NCI-H128 (cell line): Measurements from ENCODE around the gene BATF.

Experiments used
- DNase-seq: peaks from one replicate; lab custom pipeline; 2025; ENCODE audit not compliant: unreplicated experiment; lab: John Stamatoyannopoulos, UW

BATF gene

DNA sequence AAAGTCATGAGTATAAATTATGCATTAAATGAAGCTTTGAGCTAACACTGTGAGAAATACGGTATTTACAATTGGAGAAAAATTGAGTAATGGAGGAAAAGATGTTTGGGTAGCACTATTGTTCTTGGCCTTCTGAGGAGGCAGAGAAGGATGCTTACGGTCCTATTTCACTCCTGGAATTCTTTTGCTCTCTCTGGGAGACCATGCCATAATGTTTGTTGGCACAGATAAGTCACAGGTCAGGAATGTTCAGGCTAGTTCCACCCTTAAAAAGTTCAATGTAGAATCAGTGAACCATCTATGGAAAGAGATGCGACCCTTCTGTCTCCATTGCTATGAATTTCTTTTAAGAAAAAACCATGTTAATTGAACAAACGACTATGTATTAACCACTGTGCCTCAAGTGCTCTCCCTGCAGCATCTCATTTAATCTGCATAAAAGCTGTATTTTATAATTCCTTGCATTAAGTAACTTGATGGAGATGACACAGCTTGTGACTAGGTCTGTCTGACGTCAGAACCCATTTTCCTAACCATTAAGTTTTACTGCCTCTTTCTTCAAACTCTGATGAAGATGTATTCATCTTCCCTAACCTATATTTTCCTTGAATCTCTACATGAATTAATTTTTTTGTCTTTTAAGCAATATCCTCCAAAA is 9.5 kb downstream of the BATF start:
- DNase-seq: no peak

DNA sequence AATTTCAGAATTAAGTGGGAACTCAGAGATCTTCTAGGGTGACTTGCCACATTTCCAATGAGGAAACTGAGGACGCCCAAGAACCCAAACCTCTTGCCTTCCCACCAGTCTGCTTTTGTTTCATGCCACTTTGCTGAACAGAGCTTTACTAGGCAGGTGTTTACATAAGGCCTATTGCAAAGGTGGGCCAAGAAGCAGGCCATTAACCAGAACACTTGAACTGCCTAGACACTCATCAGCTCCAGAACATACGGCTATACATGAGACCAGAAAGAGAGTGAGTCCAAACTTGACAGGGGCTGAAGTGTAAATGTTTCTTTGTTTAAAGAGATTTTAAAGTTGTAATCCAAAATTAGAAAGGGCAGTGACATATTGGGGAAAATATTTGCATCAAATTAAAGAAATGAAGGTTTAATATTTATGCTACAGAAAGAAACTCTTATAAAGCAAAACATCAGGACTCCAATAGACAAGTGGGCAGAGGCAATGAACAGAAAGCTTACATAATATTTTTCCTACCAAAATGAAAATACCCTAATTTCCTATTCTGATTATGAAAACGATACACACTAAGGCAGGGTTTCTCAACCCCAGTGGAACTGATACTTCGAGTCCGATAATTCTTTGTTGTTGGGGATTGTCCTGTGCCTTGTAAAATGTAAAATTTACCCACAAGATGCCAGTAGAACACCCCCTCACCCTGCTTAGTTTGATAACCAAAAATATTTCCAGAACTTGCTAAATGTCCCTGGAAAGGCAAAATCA is 11.7 kb downstream of the BATF start:
- DNase-seq: no peak

DNA sequence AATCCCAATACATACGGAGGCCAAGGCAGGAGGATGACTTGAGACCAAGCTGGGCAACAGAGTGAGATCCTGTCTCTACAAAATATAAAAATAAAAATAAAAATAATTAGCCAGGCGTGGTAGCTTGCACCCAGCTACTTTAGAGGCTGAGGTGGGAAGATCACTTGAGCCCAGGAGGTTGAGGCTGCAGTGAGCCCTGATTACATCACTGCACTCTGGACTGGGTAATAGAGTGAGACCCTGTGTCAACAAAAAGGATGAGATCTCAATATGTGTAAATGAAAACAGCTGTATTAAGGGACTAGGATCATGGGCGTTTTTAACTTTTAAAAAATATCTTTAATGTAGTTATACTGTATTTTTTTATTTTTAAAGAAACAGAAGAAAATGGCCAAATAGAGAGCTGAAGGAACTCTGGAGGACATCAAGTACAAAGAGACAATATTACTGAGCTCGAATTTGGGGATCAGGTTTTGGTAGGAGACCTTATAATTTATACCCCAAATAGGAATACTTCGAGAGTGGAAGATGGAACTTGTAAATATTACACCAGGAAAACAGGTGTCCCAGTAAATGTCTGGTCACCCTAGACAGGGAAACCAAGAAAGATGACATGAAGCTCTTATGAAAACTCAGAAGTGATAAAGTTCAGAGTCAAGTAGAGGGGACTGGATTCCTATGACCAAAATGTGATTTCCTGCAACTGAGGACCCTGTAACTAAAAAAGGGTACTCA is 13.1 kb downstream of the BATF start:
- DNase-seq: no peak

DNA sequence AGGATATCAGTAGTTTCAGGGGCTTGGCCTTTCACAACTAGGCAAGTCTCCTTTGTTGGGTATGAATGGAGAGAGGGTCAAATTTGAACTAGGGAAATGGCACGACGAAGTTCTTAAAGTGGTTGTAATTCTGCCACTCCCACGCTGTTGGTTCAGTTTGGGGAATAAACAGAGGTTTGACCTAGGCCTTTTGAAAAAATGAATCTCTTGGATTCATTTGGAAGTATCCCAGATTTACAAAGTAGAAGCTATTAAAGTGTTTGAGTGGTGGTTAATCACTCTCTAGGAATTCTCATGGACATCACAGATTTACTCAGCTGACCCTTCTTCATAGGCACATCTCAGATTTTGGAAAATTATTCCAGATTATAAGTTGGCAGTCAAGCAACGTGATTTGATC is 14.8 kb downstream of the BATF start:
- DNase-seq: no peak

DNA sequence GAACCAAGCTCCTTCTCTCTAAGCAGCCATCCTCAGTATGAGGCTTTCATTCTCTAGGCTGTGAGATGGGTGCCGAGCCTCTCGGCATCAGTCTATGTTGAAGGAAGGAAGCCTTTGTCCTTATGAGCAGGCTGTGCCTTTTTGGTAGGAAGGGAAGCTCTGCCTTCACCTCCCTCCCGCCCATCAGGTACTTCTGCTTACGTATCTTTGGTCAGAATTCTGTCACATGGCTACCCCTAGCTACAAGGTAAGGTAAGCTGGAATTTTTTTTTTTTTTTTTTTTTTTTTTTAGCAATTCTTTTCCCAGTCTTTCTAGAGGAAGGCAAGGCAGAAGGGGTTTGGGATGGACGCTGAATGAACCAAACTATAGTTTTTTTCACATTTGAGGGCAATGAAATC is 16.9 kb downstream of the BATF start:
- DNase-seq: no peak

DNA sequence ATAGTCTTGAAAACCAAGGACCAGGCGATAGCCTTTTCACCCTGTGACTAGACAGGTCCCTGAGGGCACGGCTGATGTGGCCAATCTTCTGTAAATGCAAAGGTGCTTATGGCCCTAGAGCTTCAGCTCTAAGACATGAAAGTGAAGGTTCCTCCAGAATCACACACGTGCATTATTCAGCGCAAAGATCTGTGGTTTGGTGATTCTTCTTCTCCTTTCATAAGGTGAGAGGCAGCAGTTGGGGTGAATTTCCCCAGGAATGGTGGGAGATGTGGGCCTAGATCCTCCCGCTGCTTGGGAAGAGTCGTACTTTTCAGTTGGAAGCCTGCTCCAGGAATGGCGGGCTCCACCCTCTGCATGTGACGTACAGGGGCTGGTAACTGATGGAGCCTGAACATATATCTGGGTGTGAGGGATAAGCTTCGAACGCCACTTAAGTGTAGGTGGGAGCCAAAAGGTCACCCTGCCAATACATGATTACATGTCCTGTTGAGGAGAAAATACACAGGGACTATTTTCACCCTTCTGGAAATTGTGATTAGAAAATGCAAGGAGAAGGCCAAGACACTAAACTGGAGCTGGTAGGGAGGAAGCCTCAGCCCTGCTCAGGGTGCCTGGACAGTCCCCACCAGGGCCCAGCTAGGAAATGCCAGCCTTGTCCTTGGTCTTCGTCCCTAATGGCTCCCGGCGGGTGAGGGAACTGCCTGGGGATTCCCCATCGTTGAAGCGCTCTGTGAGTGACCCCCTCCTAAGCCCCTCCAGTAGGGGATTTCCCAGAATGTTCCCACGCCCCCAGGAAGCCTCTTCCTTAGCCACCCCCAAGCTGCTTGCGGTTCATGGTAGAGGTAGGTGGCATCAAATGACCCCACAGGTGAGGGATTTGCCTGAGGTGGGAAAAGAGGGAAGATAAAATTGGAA is 17.6 kb downstream of the BATF start:
- no peak for DNase-seq

DNA sequence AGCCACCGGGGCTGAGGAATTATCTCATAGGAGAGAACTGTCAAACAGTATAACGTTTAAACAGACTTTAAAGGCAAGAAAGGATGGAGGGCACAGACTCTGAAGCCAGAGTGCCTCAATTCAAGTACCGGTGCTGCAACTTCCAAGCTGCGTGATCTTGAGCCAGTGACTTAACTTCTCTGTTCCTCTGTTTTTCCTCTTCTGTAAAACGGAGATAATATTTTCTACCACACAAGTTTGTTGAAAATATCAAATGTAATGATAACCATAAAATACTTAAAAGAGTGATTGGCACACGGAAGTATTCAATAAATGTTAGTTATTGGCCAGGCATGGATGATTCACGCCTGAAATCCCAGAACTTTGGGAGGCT is 18.2 kb downstream of the BATF start:
- DNase-seq: no peak

DNA sequence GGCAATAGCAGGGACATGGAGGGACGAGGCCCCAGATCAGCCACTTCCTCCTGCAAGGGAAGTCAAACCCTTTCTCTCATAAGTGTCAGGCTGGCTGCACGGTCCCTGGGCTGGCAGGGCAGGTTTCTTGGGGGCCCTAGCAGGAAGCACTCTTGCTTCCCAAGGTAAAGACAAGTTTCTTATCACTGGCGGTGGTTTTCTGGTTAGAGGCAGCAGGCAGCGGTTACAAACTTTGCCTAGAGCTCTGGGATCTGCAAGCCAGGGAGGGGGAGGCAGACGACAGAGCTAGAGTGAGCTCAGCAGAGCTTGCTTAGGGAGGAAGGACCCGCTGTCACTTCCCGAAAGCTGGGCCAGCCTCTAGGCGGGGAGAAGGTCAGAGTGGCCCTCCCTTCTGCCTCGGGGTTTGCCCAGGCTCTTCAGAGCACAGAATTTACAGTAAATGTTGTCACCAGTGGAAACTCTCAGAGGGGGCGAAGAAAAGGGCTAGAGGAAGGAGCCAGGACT is 20.4 kb downstream of the BATF start:
- no peak for DNase-seq

DNA sequence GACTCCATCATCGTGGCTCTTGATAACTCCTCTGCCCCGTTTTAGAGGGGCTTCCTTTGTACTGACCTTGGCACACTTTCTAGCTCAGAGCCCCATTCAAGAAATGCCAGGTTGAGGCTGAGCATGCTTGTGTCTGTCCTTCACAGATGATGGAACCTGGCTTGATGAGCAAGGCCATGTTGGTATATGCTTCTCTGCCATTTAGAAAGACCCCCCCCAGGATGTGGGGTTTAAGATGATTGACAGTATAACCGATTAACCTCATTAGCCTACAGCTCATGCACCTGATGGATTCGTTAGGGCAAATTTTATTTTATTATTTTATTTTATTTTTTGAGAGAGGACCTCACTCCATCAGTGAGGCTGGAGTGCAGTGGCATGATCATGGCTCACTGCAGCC is 21.0 kb downstream of the BATF start:
- no peak for DNase-seq

DNA sequence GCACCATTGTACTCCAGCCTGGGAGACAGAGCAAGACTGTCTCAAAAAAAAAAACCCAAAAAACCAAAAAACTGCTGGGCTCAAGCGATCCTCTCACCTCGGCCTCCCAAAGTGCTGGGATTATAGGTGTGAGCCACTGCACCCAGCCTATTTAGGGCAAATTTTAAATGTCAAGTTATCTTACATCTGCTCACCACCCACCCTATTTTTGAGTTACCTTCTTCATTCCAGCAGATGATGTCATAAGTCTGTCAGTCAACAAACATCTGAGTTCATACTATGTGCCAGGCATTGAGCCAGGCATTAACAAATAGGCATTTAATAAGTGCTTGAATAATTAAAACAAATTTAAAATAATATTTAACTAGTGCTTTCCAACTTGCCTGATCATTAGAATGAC is 21.5 kb downstream of the BATF start:
- DNase-seq: no peak

DNA sequence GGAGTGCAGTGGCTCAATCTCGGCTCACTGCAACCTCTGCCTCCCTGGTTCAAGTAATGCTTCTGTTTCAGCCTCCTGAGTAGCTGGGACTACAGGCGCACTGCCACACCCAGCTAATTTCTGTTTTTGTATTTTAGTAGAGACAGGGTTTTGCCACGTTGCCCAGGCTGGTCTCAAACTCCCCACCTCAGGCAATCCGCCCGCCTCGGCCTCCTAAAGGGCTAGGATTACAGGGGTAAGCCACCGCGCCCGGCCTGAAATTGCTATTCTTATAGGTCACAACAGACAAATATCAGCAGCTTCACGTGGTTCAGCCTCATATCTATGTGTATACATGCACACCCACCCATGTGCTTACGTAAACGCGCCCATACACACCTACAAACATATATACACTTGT is 23.6 kb downstream of the BATF start:
- no peak for DNase-seq

DNA sequence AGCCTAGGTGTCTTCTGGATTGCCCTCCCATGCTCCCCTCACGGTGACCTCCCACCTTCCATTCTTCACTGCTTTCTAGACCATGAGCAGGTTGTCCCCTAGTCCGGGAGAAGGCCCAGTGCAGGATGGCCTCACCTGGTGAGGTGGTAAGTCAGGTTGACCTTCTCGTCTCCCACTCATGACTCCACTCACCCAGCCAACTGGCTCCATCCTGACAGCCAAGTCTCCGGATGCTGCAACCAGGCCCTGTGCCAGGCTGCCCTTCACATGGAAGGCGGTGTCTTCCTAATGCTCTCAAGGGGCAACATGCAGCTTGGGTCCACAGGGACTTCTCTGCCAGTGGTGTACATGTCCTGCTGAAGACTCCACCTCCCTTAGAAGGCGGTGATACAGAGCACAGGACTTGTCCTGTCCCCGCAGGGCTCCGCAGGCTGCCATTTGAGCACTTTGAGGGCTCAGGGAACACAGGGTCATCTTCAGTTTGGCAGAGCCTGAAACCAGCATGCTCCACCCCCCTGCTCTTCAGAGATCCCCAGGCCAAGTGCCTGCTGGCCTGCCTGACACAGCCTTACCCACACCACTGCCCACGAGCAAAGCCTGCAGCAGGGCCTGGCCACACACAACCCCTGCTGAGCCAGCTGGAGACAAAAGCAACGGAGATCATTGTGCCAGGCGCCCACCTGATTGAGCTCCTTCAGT is 25.4 kb downstream of the BATF start:
- no peak for DNase-seq

DNA sequence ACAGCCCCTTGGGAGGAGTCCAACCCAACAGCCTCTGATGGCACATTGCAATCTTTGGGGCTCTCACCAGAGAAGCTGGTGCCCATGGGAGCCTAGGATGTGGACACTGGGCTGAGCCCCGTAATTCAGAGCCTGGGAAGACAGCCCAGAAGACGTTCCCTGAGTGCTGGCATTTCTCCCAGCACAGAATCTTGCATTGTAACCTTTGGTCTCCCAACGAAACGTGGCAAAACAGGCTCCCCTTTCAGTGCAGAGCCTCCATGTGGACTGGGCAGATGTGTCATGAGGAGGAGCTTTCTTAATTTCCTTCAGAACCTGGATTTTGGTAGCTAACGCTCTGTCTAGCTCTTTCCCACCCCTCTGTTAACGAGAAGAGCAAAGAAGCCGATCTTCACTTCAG is 26.3 kb downstream of the BATF start:
- DNase-seq: no peak

DNA sequence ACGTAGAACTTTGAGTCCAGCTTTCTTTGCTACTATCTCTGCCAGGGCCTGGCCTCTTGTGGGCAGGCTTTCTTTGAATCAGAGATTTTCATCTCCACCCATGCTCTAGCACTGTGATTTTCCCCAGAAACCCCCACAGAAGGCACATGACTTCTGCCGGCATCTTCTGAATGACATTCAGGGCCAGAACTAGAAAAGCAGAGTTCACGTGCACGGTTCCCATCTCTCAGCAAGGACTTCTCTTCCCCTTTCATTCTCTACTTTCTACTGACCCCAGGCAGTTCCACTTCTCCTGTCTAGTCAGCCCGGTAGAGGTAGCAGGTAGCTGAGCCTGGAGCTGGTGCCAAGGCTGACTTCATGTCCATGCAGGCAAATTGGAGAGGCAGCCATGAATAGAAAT is 26.9 kb downstream of the BATF start:
- DNase-seq: no peak

DNA sequence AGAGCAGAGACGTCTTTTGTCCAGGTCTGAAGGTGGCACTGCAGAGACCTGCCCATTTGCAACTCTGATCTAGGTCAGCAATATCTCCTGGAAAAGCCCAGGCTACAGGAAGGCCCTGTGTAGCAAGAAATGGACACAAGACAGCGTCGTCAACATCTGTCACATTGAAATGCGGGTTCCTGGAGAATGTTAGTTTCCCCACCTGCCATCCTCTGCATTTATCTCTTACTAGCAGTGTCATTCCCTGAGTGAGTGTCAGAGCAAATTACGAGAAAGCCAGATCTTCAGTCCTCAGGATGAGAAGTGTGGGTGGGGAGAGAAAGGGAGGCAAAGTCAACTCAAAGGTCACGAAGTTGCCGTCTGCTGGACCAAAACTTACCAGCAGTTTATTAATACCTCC is 28.8 kb downstream of the BATF start:
- no peak for DNase-seq

DNA sequence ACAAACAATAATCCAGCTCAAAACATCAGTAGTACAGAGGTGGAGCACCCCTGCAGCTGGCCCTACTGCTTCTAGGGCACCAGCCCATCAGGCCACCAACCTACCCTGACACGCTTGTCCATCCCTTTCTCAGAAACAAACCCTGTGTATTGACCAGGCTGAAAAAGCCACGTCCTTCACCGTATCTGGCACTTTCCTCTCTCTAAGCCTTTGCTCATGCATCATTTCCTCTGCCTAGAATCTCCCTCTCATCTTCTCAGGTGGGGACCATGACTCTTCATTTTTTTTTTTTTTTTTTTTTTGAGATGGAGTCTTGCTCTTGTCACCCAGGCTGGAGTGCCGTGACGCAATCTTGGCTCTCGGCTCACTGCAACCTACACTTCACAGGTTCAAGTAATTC is 30.9 kb downstream of the BATF start:
- no peak for DNase-seq

DNA sequence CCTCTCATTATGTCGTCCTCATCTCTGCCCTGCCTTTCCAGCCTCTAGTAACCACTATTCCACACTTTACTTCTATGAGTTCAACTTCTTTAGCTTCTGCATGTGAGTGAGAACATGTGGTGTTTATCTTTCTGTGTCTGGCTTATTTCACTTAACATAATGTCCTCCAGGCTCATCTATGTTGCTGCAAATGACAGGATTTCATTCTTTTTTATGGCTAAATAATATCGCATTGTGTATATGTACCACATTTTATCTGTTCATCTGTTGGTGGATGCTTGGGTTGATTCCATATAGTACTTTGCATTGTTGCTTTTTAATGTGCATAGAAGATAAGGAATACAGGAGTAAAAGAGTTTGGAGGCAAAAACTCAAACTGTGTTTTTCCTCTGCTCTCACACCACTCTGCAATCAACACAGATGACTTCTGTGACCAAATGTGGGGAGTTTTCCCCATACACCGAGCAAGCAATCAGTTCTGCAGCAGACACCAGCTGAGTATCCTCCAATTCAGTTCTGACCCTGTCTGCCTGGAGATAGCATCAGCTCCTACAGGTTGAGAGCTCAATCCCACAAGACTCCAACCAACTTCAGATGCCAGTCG is 31.6 kb downstream of the BATF start:
- DNase-seq: no peak

DNA sequence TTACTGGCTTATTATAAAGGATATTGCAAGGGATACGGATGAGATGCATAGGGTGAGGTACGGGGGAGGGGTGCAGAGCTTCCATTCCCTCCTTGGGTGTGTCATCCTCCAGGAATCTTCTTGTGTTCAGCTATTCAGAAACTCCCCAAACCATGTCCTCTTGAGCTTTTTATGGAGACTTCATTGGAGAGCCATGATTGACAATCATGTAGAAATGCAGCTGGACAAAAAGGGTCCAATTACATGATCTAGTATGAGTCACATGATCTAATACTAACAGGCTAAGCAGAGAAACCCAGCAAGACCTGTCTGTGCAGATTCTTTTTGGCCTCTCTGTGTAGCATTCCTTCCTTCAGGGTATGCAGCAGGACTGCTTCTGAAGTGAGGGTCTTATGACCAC is 32.2 kb downstream of the BATF start:
- DNase-seq: no peak

DNA sequence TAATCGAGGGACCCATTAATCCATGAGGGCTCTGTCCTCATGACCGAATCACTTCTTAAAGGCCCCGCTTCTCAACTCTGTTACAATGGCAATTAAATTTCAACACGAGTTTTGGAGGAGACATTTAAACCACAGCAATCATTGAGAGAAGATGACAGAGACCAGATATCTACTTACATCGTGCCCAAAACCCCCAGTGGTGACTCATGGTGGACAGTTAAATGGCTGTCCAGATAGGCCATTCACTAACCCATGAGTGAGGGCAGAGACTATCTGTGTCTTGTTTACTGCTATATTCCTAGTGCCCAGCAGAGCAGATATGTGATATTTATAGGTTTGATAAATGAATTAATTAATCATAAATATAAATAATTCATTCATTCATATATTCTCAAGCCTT is 36.2 kb downstream of the BATF start:
- no peak for DNase-seq

DNA sequence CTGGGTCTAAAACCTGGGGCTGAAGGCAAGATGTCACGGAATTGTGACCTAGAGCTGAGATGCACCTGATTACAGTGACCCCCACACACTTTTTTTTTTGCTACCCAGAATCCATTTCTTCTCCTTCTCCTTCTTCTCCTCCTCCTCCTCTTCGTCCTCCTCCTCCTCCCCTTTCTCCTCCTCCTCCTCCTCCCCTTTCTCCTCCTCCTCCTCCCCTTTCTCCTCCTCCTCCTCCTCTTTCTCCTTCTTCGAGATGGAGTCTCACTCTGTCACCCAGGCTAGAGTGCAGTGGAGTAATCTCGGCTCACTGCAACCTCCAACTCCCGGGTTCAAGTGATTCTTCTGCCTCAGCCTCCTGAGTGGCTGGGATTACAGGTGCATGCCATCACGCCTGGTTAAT is 36.8 kb downstream of the BATF start:
- DNase-seq: no peak
